Common myeloid progenitor, CD34-positive (primary cell): ENCODE results near the gene UCN.

Experiments
- CTCF ChIA-PET: fragments of 350-600 bp; sonication (Branson Sonifier 250); formaldehyde crosslinking; loops from one replicate; lab custom pipeline; 2021; ENCODE audit warnings: antibody characterized with exemption; lab: Charles Lee
- POLR2A ChIA-PET: fragments of 350-600 bp; sonication (Branson Sonifier 250); formaldehyde crosslinking; loops from one replicate; lab custom pipeline; 2021; ENCODE audit warnings: antibody characterized with exemption; lab: Charles Lee
- DNase-seq, 3 donors: peaks; one replicate each; pipeline versions ENCODE4 v3.0.0 to v3.0.0-alpha.2; 2013
- H3K27ac ChIP-seq, 2 experiments: 1 replicate in 1 of 2; 2 replicates in 1 of 2; pipeline ENCODE4 v1.7.0; 2013; ENCODE audit warnings: inconsistent platforms in 2 of 2, low read length in 2 of 2, mild to moderate bottlenecking in 2 of 2, low read depth in 1 of 2, moderate library complexity in 1 of 2; ENCODE audit not compliant: severe bottlenecking in 2 of 2, insufficient read depth in 1 of 2, poor library complexity in 1 of 2
- H3K27me3 ChIP-seq, 5 experiments: replicated peaks in 2 of 5; 1 replicate in 3 of 5; 2 replicates in 2 of 5; pipeline versions ENCODE4 v1.6.1 to v1.7.0; 2013; ENCODE audit warnings: low read length in 4 of 5, mild to moderate bottlenecking in 2 of 5, moderate library complexity in 2 of 5, inconsistent platforms in 1 of 5; ENCODE audit not compliant: insufficient read depth in 5 of 5, control insufficient read depth in 4 of 5
- H3K36me3 ChIP-seq, 4 experiments: 1 replicate in 2 of 4; 2 replicates in 2 of 4; pipeline versions ENCODE4 v1.6.1 to v1.7.0; 2013; ENCODE audit warnings: low read length in 3 of 4, control low read depth in 1 of 4, mild to moderate bottlenecking in 1 of 4; ENCODE audit not compliant: control insufficient read depth in 4 of 4, insufficient read depth in 4 of 4
- H3K4me1 ChIP-seq, 4 experiments: 1 replicate in 3 of 4; 2 replicates in 1 of 4; pipeline versions ENCODE4 v1.6.1 to v1.7.1; 2013; ENCODE audit warnings: low read length in 3 of 4, mild to moderate bottlenecking in 3 of 4, control low read depth in 1 of 4, inconsistent platforms in 1 of 4, moderate library complexity in 1 of 4; ENCODE audit not compliant: control insufficient read depth in 4 of 4, insufficient read depth in 4 of 4; ENCODE audit errors: control extremely low read depth in 1 of 4
- H3K4me3 ChIP-seq, 7 experiments: 1 replicate in 4 of 7; 2 replicates in 3 of 7; pipeline versions ENCODE4 v1.5.1 to v1.7.0; 2013; ENCODE audit warnings: mild to moderate bottlenecking in 7 of 7, low read length in 6 of 7, moderate library complexity in 6 of 7, inconsistent platforms in 2 of 7, low read depth in 2 of 7, control low read depth in 1 of 7; ENCODE audit not compliant: insufficient read depth in 4 of 7, control insufficient read depth in 1 of 7; ENCODE audit errors: extremely low read depth in 1 of 7
- H3K9me3 ChIP-seq, 5 experiments: 1 replicate in 4 of 5; 2 replicates in 1 of 5; pipeline versions ENCODE4 v1.6.1 to v1.7.1; 2013; ENCODE audit warnings: low read length in 4 of 5, mild to moderate bottlenecking in 2 of 5, inconsistent platforms in 1 of 5, low read depth in 1 of 5, moderate library complexity in 1 of 5; ENCODE audit not compliant: control insufficient read depth in 4 of 5, insufficient read depth in 2 of 5; ENCODE audit errors: control extremely low read depth in 1 of 5
- WGBS: methylation state at CpG from one replicate; pipeline ENCODE4 v1.1.5; 2013; ENCODE audit not compliant: insufficient coverage; 5-methylcytosine and 5-hydroxymethylcytosine counted together

The UCN gene

DNA sequence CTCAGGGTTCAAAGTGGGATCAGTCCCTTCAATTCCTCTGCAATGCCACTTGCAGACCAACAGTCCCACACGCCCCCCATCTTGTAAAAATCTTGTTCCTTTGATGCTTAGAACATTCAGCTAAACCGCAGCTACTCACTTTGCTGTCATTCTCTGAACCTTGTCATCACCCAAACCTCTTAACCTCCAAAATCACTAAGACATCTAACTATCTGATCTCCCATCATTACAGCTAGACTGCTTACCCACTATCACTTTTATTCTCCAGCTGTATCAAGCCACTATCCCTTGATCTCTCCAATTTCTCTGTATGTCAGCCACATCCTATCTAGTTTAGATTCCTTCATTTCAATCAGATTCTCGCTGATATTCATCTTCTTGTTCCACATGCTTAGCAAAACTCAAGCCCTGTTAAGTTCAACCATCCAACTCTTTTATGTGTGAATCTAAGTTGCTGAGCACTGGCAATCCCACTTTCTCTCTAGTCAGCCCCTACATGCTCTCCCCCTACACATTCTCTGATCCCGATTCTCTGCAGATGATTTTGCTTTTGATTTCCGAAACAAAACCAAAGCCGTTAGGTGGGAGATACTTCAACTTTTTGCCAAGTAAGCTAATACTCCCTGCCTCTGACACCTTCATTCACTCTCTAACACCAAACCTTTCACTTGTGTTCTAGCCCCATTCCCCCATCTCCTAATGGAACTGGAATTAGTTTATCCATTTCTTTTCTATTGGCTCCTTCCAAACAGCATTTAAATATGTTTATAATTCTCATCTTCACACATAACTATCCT, 43.8 kb upstream of the UCN start:
- DNase-seq = no peak
- WGBS = 97% methylated on average over 6 of the region's 6 CpGs

GRCh38 chr2:27350106-27350693, 42.0 kb upstream of the UCN start:
- WGBS = 98% methylated on average over 6 of the region's 7 CpGs
- H3K27me3 ChIP-seq = no peaks in the 10 kb centered on the region
- ChIA-PET POLR2A (interaction anchor here (1.3 kb wide), 1 partner anchor 27 kb away, joined by 5 read pairs; the partner anchor contains the start of gene MPV17), CTCF (interaction anchor here (1.4 kb wide), 1 partner anchor 12 kb away, joined by 7 read pairs; no protein-coding TSS in a partner anchor)
- DNase-seq = no peak
- H3K36me3 ChIP-seq = peaks cover 3 to 9% (median 5%) of the 10 kb centered on the region in 4 experiments
- H3K4me3 ChIP-seq = no peak overlapping the region
- no peaks in the 10 kb centered on the region for H3K9me3 ChIP-seq
- H3K27ac ChIP-seq = no peak overlapping the region
- H3K4me1 ChIP-seq = peaks cover 3 to 14% (median 6%) of the 10 kb centered on the region in 4 experiments

More for the DNA sequence above, 43.8 kb upstream of the UCN start:
- Histone ChIP-seq H3K27me3 (no peaks in the 10 kb centered on the region), H3K36me3 (peaks cover 3 to 7% (median 5%) of the 10 kb centered on the region in 4 experiments), H3K4me3 (no peak overlapping the region), H3K27ac (no peak overlapping the region), H3K4me1 (peaks cover 8 to 22% (median 14%) of the 10 kb centered on the region in 4 experiments), H3K9me3 (no peaks in the 10 kb centered on the region)
- POLR2A ChIA-PET = no interaction called here
- CTCF ChIA-PET = interaction anchor here (1.0 to 2.7 kb wide), 6 partner anchors 8 to 80 kb away, joined by 3 to 17 read pairs (median 4); no protein-coding TSS in a partner anchor

GRCh38 chr2:27347641-27348040, 39.4 kb upstream of the UCN start:
- WGBS = no CpG with 5 or more reads among the region's 2 CpGs

DNA sequence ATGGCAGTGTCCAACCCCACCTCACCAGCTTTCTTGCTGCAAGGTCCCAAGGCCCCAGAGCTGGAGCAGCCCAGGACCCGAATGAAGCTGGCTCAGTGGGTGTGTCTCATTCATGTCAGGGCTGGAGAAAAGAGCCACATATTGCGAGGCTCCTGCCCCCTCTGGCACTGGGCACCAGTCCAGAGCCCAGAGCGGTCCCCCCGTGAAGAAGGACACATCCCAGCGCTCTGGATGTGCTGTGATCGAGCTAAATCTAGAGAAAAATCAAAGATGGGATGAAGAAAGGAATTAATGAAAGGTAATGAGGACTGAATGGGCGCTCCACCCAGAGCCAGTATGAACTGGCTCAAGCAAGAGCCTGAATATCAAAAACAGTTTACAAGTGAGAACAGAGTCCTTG, 27.9 kb upstream of the UCN start:
- 100% methylated on average over 7 of the region's 7 CpGs for WGBS
- H3K27me3 ChIP-seq = no peaks in the 10 kb centered on the region
- no peak overlapping the region for H3K4me3 ChIP-seq
- POLR2A ChIA-PET = no interaction called here
- CTCF ChIA-PET = interaction anchor here (1.0 to 1.4 kb wide), 3 partner anchors 8 to 33 kb away, joined by 4 to 5 read pairs (median 4); no protein-coding TSS in a partner anchor
- no peaks in the 10 kb centered on the region for H3K4me1 ChIP-seq
- DNase-seq = no peak
- no peak overlapping the region for H3K27ac ChIP-seq
- peaks cover 32 to 80% (median 59%) of the 10 kb centered on the region in 4 experiments for H3K36me3 ChIP-seq
- H3K9me3 ChIP-seq = no peaks in the 10 kb centered on the region

More at GRCh38 chr2:27347641-27348040, 39.4 kb upstream of the UCN start:
- Histone ChIP-seq H3K27me3 (no peaks in the 10 kb centered on the region), H3K9me3 (no peaks in the 10 kb centered on the region), H3K27ac (no peak overlapping the region), H3K4me1 (no peaks in the 10 kb centered on the region), H3K36me3 (peaks cover 6 to 21% (median 12%) of the 10 kb centered on the region in 4 experiments), H3K4me3 (no peak overlapping the region)
- ChIA-PET CTCF (interaction anchor here (1.0 kb wide), 1 partner anchor 11 kb away, joined by 3 read pairs; no protein-coding TSS in a partner anchor), POLR2A (no interaction called here)
- no peak for DNase-seq

DNA sequence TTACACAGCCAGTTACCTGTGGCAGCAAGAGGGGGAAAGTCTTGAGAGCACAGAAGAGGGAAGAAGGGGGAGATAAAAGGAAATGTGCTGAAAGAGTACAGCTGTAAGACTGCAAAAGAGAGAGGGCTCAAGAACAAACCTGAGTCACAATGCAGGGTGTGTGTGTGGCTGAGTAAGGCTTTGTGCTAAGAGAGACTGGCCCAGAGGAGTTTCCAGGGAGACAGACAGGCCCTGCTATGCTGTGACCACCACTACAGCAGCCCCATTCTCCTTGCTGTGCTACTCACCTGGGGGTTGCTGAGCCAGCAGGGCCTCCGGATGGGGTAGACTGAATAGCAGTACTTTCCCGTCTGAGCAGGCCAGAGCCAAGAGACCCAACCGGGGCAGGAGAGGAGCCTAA, 27.1 kb upstream of the UCN start:
- peak overlapping the region in 1 of 2 experiments; percentile 17 for H3K27ac ChIP-seq
- no peaks in the 10 kb centered on the region for H3K27me3 ChIP-seq
- 100% methylated on average over 2 of the region's 3 CpGs for WGBS
- DNase-seq = no peak
- no peak overlapping the region for H3K4me3 ChIP-seq
- peaks cover 33 to 81% (median 61%) of the 10 kb centered on the region in 4 experiments for H3K36me3 ChIP-seq
- H3K9me3 ChIP-seq = no peaks in the 10 kb centered on the region
- POLR2A ChIA-PET = no interaction called here
- CTCF ChIA-PET = interaction anchor here (1.4 kb wide), 1 partner anchor 9 kb away, joined by 5 read pairs; no protein-coding TSS in a partner anchor
- H3K4me1 ChIP-seq = no peaks in the 10 kb centered on the region

DNA sequence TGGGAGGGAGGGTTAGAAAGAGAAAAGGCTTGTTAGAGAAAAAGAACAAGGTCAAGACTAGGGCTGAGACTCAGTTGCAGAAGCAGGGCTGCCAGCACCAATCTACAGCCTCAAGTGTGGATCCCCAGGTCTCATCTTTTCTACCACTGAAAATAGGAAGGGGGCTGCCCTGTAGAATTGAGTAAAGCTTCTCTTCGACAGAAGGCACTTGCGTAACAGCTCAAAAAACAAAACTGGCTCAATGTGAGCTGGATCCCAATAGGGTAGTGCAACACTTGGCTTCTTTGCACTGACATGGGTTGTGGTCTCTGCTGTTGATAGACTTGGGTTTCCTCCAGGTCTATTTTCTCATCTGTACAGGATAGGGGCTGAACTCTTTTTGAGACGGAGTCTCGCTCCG, 16.5 kb upstream of the UCN start:
- ChIA-PET CTCF (interaction anchor here (0.9 to 5.4 kb wide), 5 partner anchors 19 to 76 kb away, joined by 3 to 28 read pairs (median 5); no protein-coding TSS in a partner anchor), POLR2A (no interaction called here)
- no peaks in the 10 kb centered on the region for H3K27me3 ChIP-seq
- no peak overlapping the region for H3K27ac ChIP-seq
- peaks cover 9 to 22% (median 15%) of the 10 kb centered on the region in 4 experiments for H3K4me1 ChIP-seq
- 96% methylated on average over 5 of the region's 5 CpGs for WGBS
- H3K36me3 ChIP-seq = peaks cover 16 to 49% (median 30%) of the 10 kb centered on the region in 4 experiments
- no peaks in the 10 kb centered on the region for H3K9me3 ChIP-seq
- no peak for DNase-seq
- no peak overlapping the region for H3K4me3 ChIP-seq
